Sigmoid colon (tissue), 7 donors: ENCODE measurements around the gene PRR12. TPM values are rescaled to one million over a fixed set of nuclear protein-coding genes. Genes with fewer than 3 reads are reported as not detected.

Experiments used
- DNase-seq: peaks from one replicate; pipeline ENCODE4 v3.0.0-alpha.2; 2019
- H3K27ac ChIP-seq, 4 donors: fragments of 200-600 bp; sonication (generic); one replicate each; pipeline ENCODE4 v1.5.1; 2016 to 2019; ENCODE audit warnings: mild to moderate bottlenecking in 1 of 4
- H3K27me3 ChIP-seq, 3 donors: fragments of 200-600 bp; sonication (generic); one replicate each; pipeline ENCODE4 v1.5.1; 2019; ENCODE audit warnings: mild to moderate bottlenecking in 1 of 3
- H3K36me3 ChIP-seq, 4 donors: fragments of 200-600 bp; sonication (generic); one replicate each; pipeline ENCODE4 v1.5.1; 2016 to 2019
- H3K4me1 ChIP-seq, 4 donors: fragments of 200-600 bp; sonication (generic); one replicate each; pipeline ENCODE4 v1.5.1; 2017 to 2019
- H3K4me3 ChIP-seq, 4 donors: fragments of 200-600 bp; sonication (generic); one replicate each; pipeline ENCODE4 v1.5.1; 2017 to 2019; ENCODE audit warnings: mild to moderate bottlenecking in 2 of 4, moderate library complexity in 1 of 4
- H3K9me3 ChIP-seq, 4 donors: fragments of 200-600 bp in 3 of 4; sonication (generic) in 3 of 4; one replicate each; pipeline versions ENCODE4 v1.5.1 to v1.6.1; 2013 to 2019
- CTCF ChIP-seq, 4 experiments: fragments of 450-650 bp in 3 of 4; fragments of 200-600 bp in 1 of 4; IDR thresholded peaks; one replicate each; pipeline ENCODE4 v1.5.1; 2016 to 2019; ENCODE audit warnings: antibody characterized with exemption in 4 of 4, mild to moderate bottlenecking in 3 of 4, moderate library complexity in 2 of 4
- EP300 ChIP-seq, 4 donors: sonication (generic); formaldehyde crosslinking; IDR thresholded peaks; one replicate each; pipeline ENCODE4 v1.6.1; 2017; ENCODE audit warnings: antibody characterized with exemption in 4 of 4
- POLR2A ChIP-seq, 2 donors: fragments of 450-650 bp; IDR thresholded peaks; one replicate each; pipeline ENCODE4 v1.6.1; 2016; ENCODE audit warnings: antibody characterized with exemption in 2 of 2, mild to moderate bottlenecking in 2 of 2, moderate library complexity in 2 of 2
- POLR2AphosphoS5 ChIP-seq, 4 donors: sonication (generic); formaldehyde crosslinking; IDR thresholded peaks; one replicate each; pipeline ENCODE4 v1.6.1; 2017; ENCODE audit warnings: antibody characterized with exemption in 4 of 4
- WGBS, 2 donors: extraction: QIAGEN DNeasy Blood & Tissue Kit; methylation state at CpG; one replicate each; pipeline ENCODE4 v1.1.7; 2013; 5-methylcytosine and 5-hydroxymethylcytosine counted together
- intact Hi-C: fragments of 100-400 bp; cut with DNase I; formaldehyde crosslinking; loops from one replicate; pipeline ENCODE4 v1.15.1; 2023
- polyA plus RNA-seq, 3 donors: library from polyadenylated mRNA; stranded (reverse); fragments of 200-250 nt; gene quantifications; one replicate each; pipeline ENCODE4 v1.2.3, GENCODE V29; 2013
- total RNA-seq, 4 donors: library from RNA; depleted of rRNA; stranded (reverse); fragments of >200 nt; gene quantifications; one replicate each; pipeline ENCODE4 v1.1.0, GENCODE V29; 2016
- donor health status: healthy with polysubstance abuse.
- donor health status: Bipolar disorder and iron deficiency.
- donor health status: healthy.

The PRR12 gene
- total and polyA plus RNA-seq, 7 donors, result 3.0 to 20.4 (median 5.7) TPM

- TF ChIP-seq CTCF (IDR thresholded peaks at IDR 0.05) (no peak), POLR2AphosphoS5 (IDR thresholded peaks at IDR 0.05) (peak; percentile 98 to 99 (median 99)), EP300 (IDR thresholded peaks at IDR 0.05) (peak in 2 of 4 donors; percentile 17 to 90), POLR2A (IDR thresholded peaks at IDR 0.05) (peak; percentile 97 to 98)
- Histone ChIP-seq H3K4me1 (peaks cover 0 to 70% (median 60%) of the 10 kb centered on the region in 4 donors), H3K36me3 (peaks cover 0 to 20% (median 14%) of the 10 kb centered on the region in 4 donors), H3K9me3 (no peaks in the 10 kb centered on the region), H3K27me3 (no peaks in the 10 kb centered on the region), H3K4me3 (peak within 1 kb of the TSS; percentile 83 to 95 (median 90)), H3K27ac (peak within 1 kb of the TSS; percentile 97 to 100 (median 99))
- intact Hi-C loops, result loop anchor here (1.0 to 2.0 kb wide), 3 partner anchors 23 to 51 kb away; partner anchors contain the start of genes BCL2L12, IRF3, PRMT1 and PRR12
- peak; percentile 100 for DNase-seq
- WGBS, 2 donors, result 1% methylated on average over 87 of the region's 87 CpGs
These were observed 50.9 kb downstream of the PRR12 start, which contains the start of gene SCAF1 for GRCh38 chr19:49641688-49642491. Gene SCAF1, plus strand, starts transcription at chr19:49642209. Its CDS starts 2,818 bp downstream, at chr19:49645027.

- Histone ChIP-seq H3K36me3 (peaks cover 0 to 27% (median 21%) of the 10 kb centered on the region in 4 donors), H3K27me3 (no peaks in the 10 kb centered on the region), H3K9me3 (no peaks in the 10 kb centered on the region), H3K4me1 (peaks cover 0 to 65% (median 55%) of the 10 kb centered on the region in 4 donors), H3K27ac (peak overlapping the region; percentile 97 to 100 (median 99)), H3K4me3 (peak overlapping the region; percentile 83 to 95 (median 90))
- DNase-seq, result no peak
- WGBS, 2 donors, result 8 to 10% methylated on average over 5 of the region's 5 CpGs
- intact Hi-C loops, result loop anchor here (1.0 to 2.0 kb wide), 2 partner anchors 22 to 35 kb away; partner anchors contain the start of genes BCL2L12, IRF3 and PRMT1
- TF ChIP-seq POLR2AphosphoS5 (IDR thresholded peaks at IDR 0.05) (no peak), EP300 (IDR thresholded peaks at IDR 0.05) (peak in 1 of 4 donors; percentile 4)
These were observed 51.6 kb downstream of the PRR12 start for GRCh38 chr19:49642492-49643035.

- intact Hi-C loops, result loop anchor here (2.0 kb wide), 1 partner anchor 21 kb away; the partner anchor contains the start of genes BCL2L12 and IRF3
- Histone ChIP-seq H3K27ac (peak overlapping the region in 1 of 4 donors; percentile 97), H3K9me3 (no peaks in the 10 kb centered on the region), H3K4me3 (no peak overlapping the region), H3K4me1 (peaks cover 0 to 56% (median 46%) of the 10 kb centered on the region in 4 donors), H3K36me3 (peaks cover 0 to 36% (median 26%) of the 10 kb centered on the region in 4 donors), H3K27me3 (no peaks in the 10 kb centered on the region)
- no peak for DNase-seq
- WGBS, 2 donors, result 51 to 69% methylated on average over 2 of the region's 2 CpGs
- no peak for TF ChIP-seq POLR2AphosphoS5 (IDR thresholded peaks at IDR 0.05)
- TF ChIP-seq POLR2A (IDR thresholded peaks at IDR 0.05), result no peak
- TF ChIP-seq EP300 (IDR thresholded peaks at IDR 0.05), result no peak
- no peak for TF ChIP-seq CTCF (IDR thresholded peaks at IDR 0.05)
These were observed 52.5 kb downstream of the PRR12 start for GRCh38 chr19:49643466-49643865.

GRCh38 chr19:49645592-49645991 is 54.6 kb downstream of the PRR12 start:
- WGBS, 2 donors, result 94 to 95% methylated on average over 11 of the region's 11 CpGs
- intact Hi-C loops, result no loop called here
- Histone ChIP-seq H3K36me3 (peaks cover 0 to 57% (median 28%) of the 10 kb centered on the region in 4 donors), H3K9me3 (no peaks in the 10 kb centered on the region), H3K27ac (no peak overlapping the region), H3K4me1 (peaks cover 0 to 43% (median 37%) of the 10 kb centered on the region in 4 donors), H3K4me3 (no peak overlapping the region), H3K27me3 (no peaks in the 10 kb centered on the region)
- DNase-seq, result no peak
- TF ChIP-seq EP300 (IDR thresholded peaks at IDR 0.05) (no peak), POLR2A (IDR thresholded peaks at IDR 0.05) (no peak), CTCF (IDR thresholded peaks at IDR 0.05) (no peak), POLR2AphosphoS5 (IDR thresholded peaks at IDR 0.05) (no peak)

- peaks cover 0 to 61% (median 29%) of the 10 kb centered on the region in 4 donors for H3K36me3 ChIP-seq
- H3K4me3 ChIP-seq, result no peak overlapping the region
- intact Hi-C loops, result no loop called here
- TF ChIP-seq EP300 (IDR thresholded peaks at IDR 0.05) (no peak), CTCF (IDR thresholded peaks at IDR 0.05) (no peak), POLR2AphosphoS5 (IDR thresholded peaks at IDR 0.05) (no peak), POLR2A (IDR thresholded peaks at IDR 0.05) (no peak)
- WGBS, 2 donors, result 95 to 96% methylated on average over 13 of the region's 13 CpGs
- peaks cover 0 to 40% (median 36%) of the 10 kb centered on the region in 4 donors for H3K4me1 ChIP-seq
- H3K27me3 ChIP-seq, result no peaks in the 10 kb centered on the region
- DNase-seq, result no peak
- no peaks in the 10 kb centered on the region for H3K9me3 ChIP-seq
- no peak overlapping the region for H3K27ac ChIP-seq
These were observed 55.0 kb downstream of the PRR12 start for GRCh38 chr19:49645995-49646394.
